A673 (cell line): ENCODE data around the gene SHISA9.

Source experiments
- CTCF ChIP-seq: fragments of 300-800, 200-600 bp; sonication (generic); conservative IDR thresholded peaks from 2 replicates; pipeline ENCODE4 v1.5.1; 2017; ENCODE audit warnings: low read depth, mild to moderate bottlenecking, antibody characterized with exemption, low read length, moderate library complexity, mixed read lengths
- EZH2 ChIP-seq: fragments of 200-600 bp; sonication (generic); IDR thresholded peaks from 2 replicates; pipeline ENCODE4 v1.6.1; 2017; ENCODE audit warnings: borderline replicate concordance, low read depth, mild to moderate bottlenecking, mixed read lengths, antibody characterized with exemption, low read length; ENCODE audit not compliant: poor library complexity, severe bottlenecking

GRCh38 chr16:13245713-13246377 lies 344.4 kb downstream of the SHISA9 start:
- TF ChIP-seq CTCF = no peak
- TF ChIP-seq EZH2 = no peak
